Measurements from ENCODE around the gene CSTPP1.
"Not testable (repeated sequence)": the region's sequence is repeated elsewhere in the genome, so short reads cannot be mapped to it uniquely, and the experiment has no call there.

Gene CSTPP1

GRCh38 chr11:46918083-46918787 is 18.3 kb upstream of the CSTPP1 start, which contains the start of gene LRP4:
LRP4 (minus strand) TSS chr11:46918550; CDS start chr11:46918379, 171 bp downstream.
- Mint-ChIP-seq H3K4me1 (ENCODE audit: low read depth) (peaks cover 26% of the 10 kb centered on the region), H3K27ac (no peak within 1 kb of the TSS), H3K4me3 (peak within 1 kb of the TSS; percentile 73), H3K36me3 (ENCODE audit: low read depth) (no peaks in the 10 kb centered on the region), H3K9me3 (no peaks in the 10 kb centered on the region), H3K27me3 (peaks cover 59% of the 10 kb centered on the region)
- DNase-seq: peak; percentile 62

DNA sequence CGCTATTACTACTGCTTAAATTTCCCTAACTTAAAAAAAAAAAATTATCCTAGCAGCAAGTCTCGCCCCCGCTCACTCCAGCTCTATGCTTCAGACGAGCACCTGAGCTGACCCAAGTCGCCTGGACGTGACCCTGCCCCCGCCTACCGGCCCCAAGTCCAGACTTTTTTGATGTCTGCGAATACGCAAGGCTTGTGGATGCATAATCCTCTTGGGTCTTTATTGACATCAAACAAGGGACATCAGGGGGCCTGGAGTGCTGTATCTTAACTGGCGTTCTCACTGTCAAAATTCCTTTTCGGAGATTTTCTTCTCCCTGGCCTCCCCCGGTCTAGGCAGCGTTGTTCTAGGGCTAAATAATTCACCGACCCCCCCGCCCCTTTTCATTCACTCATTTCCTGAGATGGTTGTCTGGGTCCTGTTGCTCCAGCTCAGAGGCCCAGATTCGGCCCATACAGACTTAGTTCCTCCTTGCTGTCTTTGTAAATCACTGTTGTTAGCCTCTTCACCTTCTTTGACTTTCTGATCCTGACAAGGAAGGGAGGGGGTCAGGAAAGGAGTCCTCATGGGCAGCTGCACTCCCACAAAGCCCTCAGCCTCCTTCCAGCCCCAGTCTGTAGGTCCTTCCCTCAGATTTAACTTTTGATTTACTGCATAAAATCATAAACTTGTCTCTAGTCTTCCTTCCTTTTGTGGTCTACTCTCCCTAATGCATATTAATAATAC is 17.6 kb upstream of the CSTPP1 start:
- H3K27ac Mint-ChIP-seq: no peak overlapping the region
- peak overlapping the region; percentile 69 for H3K4me3 Mint-ChIP-seq
- no peak for DNase-seq
- peaks cover 52% of the 10 kb centered on the region for H3K27me3 Mint-ChIP-seq
- H3K36me3 Mint-ChIP-seq (ENCODE audit: low read depth): no peaks in the 10 kb centered on the region
- peaks cover 26% of the 10 kb centered on the region for H3K4me1 Mint-ChIP-seq (ENCODE audit: low read depth)
- no peaks in the 10 kb centered on the region for H3K9me3 Mint-ChIP-seq

DNA sequence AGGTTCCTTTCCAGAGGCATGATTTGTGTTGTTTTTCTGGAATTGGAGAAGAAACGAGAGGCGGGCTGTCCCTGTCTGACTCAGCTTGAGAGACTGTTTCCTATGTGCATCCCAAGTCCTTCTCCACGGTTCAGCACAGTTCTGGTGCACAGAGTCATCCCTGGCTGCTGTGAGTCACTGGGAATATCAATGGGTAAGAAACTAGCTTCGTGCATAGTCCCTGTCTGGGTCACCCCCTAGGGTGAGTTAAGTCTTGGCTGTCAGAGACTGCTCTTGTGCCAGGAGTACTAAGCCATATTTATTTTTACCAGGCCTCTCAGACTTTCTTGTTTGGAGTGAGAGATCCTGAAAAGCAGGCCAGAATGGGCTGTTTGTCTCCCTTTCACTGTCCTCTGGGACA is 15.8 kb upstream of the CSTPP1 start:
- Mint-ChIP-seq H3K36me3 (ENCODE audit: low read depth) (no peaks in the 10 kb centered on the region), H3K27ac (no peak overlapping the region), H3K4me1 (ENCODE audit: low read depth) (peaks cover 26% of the 10 kb centered on the region), H3K4me3 (no peak overlapping the region), H3K27me3 (peaks cover 38% of the 10 kb centered on the region), H3K9me3 (no peaks in the 10 kb centered on the region)
- DNase-seq: no peak

DNA sequence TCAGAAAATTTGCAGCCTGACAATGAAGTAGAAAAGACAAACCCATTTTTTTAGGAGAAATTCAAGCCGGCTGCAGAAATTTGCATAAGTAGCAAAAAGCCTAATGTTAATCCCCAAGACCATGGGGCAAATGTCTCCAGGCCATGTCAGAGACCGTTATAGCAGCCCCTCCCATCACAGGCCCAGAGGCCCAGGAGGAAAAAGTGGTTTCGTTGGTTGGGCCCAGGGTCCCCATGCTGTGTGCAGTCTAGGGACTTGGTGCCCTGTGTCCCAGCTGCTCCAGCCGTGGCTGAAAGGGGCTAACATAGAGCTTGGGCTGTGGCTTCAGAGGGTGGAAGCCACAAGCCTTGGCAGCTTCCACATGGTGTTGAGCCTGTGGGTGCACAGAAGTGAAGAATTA is 8.6 kb upstream of the CSTPP1 start:
- H3K4me3 Mint-ChIP-seq; H3K4me1 Mint-ChIP-seq (ENCODE audit: low read depth); H3K36me3 Mint-ChIP-seq (ENCODE audit: low read depth); DNase-seq; H3K27ac Mint-ChIP-seq; H3K9me3 Mint-ChIP-seq: not testable (repeated sequence)
- peaks cover 13% of the 10 kb centered on the region for H3K27me3 Mint-ChIP-seq

DNA sequence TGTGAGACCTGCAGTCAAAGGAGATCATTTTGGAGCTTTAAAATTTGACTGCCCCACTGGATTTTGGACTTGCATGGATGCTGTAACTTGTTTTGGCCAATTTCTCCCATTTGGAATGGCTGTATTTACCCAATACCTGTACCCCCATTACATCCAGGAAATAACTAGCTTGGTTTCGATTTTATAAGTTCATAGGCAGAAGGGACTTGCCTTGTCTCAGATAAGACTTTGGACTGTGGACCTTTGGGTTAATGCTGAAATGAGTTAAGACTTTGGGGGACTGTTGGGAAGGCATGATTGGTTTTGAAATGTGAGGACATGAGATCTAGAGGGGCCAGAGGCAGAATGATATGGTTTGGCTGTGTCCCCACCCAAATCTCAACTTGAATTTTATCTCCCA is 7.9 kb upstream of the CSTPP1 start:
- not testable (repeated sequence) for H3K27ac Mint-ChIP-seq; H3K4me3 Mint-ChIP-seq; DNase-seq; H3K9me3 Mint-ChIP-seq; H3K36me3 Mint-ChIP-seq (ENCODE audit: low read depth); H3K4me1 Mint-ChIP-seq (ENCODE audit: low read depth)
- H3K27me3 Mint-ChIP-seq: peaks cover 16% of the 10 kb centered on the region

DNA sequence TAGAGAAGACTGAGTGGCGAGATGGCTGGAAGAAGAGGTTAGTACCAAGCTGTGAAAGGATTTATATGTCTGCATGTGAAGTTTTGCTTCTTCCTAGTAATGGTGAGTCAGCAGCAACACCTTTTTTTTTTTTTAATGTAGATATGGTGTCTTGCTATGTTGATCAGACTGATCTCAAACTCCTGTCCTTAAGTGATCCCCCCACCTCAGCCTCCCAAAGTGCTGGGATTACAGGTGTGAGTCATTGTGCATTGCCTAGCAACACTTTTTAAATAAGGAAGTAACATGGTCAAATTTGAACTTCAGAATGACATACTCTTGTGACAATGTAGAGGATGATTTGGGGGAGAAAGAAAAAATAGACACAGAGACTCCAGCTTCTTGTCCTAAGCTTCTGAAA is 6.5 kb upstream of the CSTPP1 start:
- Mint-ChIP-seq H3K36me3 (ENCODE audit: low read depth) (no peaks in the 10 kb centered on the region), H3K27me3 (peaks cover 14% of the 10 kb centered on the region), H3K9me3 (no peaks in the 10 kb centered on the region), H3K4me1 (ENCODE audit: low read depth) (peaks cover 8% of the 10 kb centered on the region), H3K4me3 (no peak overlapping the region), H3K27ac (peak overlapping the region; percentile 4)
- DNase-seq: no peak

DNA sequence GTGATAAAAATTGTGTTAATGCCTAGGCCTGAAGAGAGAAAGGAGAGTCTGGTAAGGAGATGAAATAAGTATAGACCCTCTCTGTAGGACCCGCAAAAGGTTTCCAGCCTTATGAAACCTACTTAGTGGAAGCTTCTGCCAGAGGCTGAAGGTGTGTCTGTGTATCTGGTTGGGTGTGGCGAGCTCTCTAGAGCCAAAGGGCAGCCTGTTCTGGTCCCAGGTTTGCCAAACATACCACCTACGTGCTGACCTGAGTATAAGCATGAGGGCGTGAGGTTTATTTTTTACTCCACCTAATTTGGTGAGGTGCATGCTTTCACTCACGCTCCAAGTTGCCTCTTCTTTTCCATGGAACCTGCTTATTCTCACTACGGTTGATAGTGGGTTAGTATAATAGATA is 5.6 kb downstream of the CSTPP1 start:
- Mint-ChIP-seq H3K36me3 (ENCODE audit: low read depth) (peaks cover 18% of the 10 kb centered on the region), H3K4me3 (no peak overlapping the region), H3K27me3 (no peaks in the 10 kb centered on the region), H3K9me3 (no peaks in the 10 kb centered on the region), H3K27ac (no peak overlapping the region), H3K4me1 (ENCODE audit: low read depth) (peaks cover 7% of the 10 kb centered on the region)
- no peak for DNase-seq

- Mint-ChIP-seq H3K4me3 (no peak overlapping the region), H3K4me1 (ENCODE audit: low read depth) (peaks cover 7% of the 10 kb centered on the region), H3K36me3 (ENCODE audit: low read depth) (peaks cover 16% of the 10 kb centered on the region), H3K27me3 (no peaks in the 10 kb centered on the region), H3K27ac (no peak overlapping the region), H3K9me3 (no peaks in the 10 kb centered on the region)
- DNase-seq: no peak
Observed at GRCh38 chr11:46944356-46945075, 8.0 kb downstream of the CSTPP1 start.

DNA sequence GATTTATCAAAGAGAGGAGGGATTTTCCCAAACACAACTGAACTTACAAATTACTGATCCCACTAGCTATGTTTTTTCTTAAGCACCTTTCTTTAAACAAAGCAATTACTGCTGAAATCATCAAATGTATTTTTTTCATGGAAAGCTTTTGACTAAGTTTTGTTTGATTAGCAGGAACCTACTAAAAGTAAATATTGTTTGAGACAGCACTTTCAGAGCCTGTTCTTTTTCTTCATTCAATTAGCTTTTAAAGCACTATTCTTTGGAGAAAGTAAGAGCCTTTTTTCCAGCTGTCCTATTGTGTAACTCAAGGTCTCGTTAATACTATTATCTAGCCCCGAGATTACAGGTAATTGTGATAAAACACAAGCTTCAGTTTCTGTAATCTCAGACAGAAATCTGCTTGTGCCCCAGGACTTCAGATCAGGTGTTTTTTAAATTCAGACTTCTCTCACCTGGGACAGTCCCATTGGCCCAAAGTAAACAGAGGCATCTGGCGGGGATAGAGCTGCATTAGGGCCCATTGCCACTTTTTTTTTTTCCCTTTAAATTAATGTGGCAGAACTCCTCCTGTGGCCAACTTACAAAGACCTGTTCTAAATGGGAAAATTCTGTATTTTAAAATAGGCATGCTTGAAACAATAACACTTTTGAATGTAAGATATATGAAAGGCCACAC is 11.0 kb downstream of the CSTPP1 start:
- H3K36me3 Mint-ChIP-seq (ENCODE audit: low read depth): peaks cover 7% of the 10 kb centered on the region
- no peak overlapping the region for H3K4me3 Mint-ChIP-seq
- no peaks in the 10 kb centered on the region for H3K27me3 Mint-ChIP-seq
- no peak overlapping the region for H3K27ac Mint-ChIP-seq
- DNase-seq: no peak
- H3K9me3 Mint-ChIP-seq: no peaks in the 10 kb centered on the region
- H3K4me1 Mint-ChIP-seq (ENCODE audit: low read depth): peaks cover 15% of the 10 kb centered on the region

- H3K4me1 Mint-ChIP-seq (ENCODE audit: low read depth): peaks cover 20% of the 10 kb centered on the region
- no peaks in the 10 kb centered on the region for H3K9me3 Mint-ChIP-seq
- DNase-seq: no peak
- no peak overlapping the region for H3K4me3 Mint-ChIP-seq
- no peak overlapping the region for H3K27ac Mint-ChIP-seq
- H3K27me3 Mint-ChIP-seq: no peaks in the 10 kb centered on the region
- H3K36me3 Mint-ChIP-seq (ENCODE audit: low read depth): peaks cover 3% of the 10 kb centered on the region
Observed at GRCh38 chr11:46948378-46949131, 12.0 kb downstream of the CSTPP1 start.

DNA sequence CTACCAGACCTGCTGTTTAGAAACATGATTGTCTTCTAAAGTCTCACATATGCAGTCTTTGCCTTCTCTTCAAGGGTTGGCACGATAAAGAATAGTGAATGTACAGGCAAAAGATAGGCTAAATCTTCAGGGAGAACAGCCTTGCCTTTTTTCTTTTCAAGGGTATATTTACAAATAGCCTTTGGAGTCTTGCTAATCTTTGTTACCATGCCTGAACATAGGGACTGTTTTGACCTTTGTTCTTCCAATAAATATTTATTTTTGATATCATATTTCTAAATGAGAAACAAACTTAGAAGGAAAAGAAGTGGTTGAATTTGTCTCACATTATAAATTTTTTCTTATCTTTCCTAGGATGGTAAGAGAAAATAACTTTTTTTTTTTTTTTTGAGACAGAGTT is 12.7 kb downstream of the CSTPP1 start:
- H3K27ac Mint-ChIP-seq: no peak overlapping the region
- no peaks in the 10 kb centered on the region for H3K9me3 Mint-ChIP-seq
- H3K36me3 Mint-ChIP-seq (ENCODE audit: low read depth): peaks cover 2% of the 10 kb centered on the region
- H3K27me3 Mint-ChIP-seq: no peaks in the 10 kb centered on the region
- H3K4me3 Mint-ChIP-seq: no peak overlapping the region
- peaks cover 20% of the 10 kb centered on the region for H3K4me1 Mint-ChIP-seq (ENCODE audit: low read depth)
- no peak for DNase-seq

- DNase-seq: no peak
- Mint-ChIP-seq H3K27me3 (no peaks in the 10 kb centered on the region), H3K4me1 (ENCODE audit: low read depth) (peaks cover 17% of the 10 kb centered on the region), H3K4me3 (no peak overlapping the region), H3K9me3 (no peaks in the 10 kb centered on the region), H3K27ac (peak overlapping the region; percentile 33), H3K36me3 (ENCODE audit: low read depth) (peaks cover 4% of the 10 kb centered on the region)
Observed at GRCh38 chr11:46951864-46952263, 15.3 kb downstream of the CSTPP1 start.

DNA sequence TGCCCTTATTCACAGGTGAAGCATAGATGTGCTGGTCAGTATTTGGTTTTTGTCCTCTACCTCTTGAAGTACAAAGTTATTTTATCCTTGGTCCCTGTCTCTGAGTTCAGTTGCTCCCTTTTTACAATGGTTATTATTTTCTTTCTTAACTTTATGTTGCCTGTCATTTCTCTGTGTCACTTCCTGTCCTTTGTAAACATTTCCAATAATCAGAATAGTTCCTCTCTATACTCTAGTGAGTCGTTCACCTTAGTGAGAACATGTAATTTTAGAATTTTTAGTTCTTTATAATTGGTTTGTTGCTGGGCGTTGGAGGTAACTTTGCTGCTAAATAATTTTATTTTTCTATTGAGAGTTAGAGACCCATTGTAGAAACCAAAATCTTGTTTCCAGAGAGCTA is 16.0 kb downstream of the CSTPP1 start:
- no peak for DNase-seq
- H3K4me1 Mint-ChIP-seq (ENCODE audit: low read depth): peaks cover 17% of the 10 kb centered on the region
- no peaks in the 10 kb centered on the region for H3K9me3 Mint-ChIP-seq
- H3K4me3 Mint-ChIP-seq: no peak overlapping the region
- no peaks in the 10 kb centered on the region for H3K27me3 Mint-ChIP-seq
- peak overlapping the region; percentile 53 for H3K27ac Mint-ChIP-seq
- peaks cover 4% of the 10 kb centered on the region for H3K36me3 Mint-ChIP-seq (ENCODE audit: low read depth)

DNA sequence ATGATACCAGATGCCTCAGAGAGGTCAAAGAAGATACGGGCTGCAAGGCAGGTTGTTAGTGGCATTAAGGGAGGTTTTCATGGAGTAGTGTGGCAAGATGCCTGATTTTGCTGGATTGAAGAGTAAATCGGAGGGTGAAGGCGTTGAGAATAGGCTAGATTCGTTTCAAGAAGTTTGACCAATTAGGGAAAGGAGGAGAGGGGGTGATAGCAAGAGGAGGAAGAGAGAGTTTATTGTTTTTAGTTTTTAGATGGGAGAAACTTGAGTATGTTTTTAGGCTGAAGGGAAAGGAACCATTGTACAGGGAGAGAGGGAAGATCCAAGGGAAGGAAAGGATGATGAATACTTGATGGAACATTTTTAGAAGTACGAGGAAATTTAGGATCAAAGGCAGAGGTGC is 16.5 kb downstream of the CSTPP1 start:
- Mint-ChIP-seq H3K27ac (no peak overlapping the region), H3K4me1 (ENCODE audit: low read depth) (peaks cover 16% of the 10 kb centered on the region), H3K27me3 (no peaks in the 10 kb centered on the region), H3K36me3 (ENCODE audit: low read depth) (peaks cover 4% of the 10 kb centered on the region), H3K4me3 (no peak overlapping the region), H3K9me3 (no peaks in the 10 kb centered on the region)
- no peak for DNase-seq

All from activated T-cell treated with anti-CD3 and anti-CD28 coated beads, Interleukin-2, amount 50 U/mL, for 24 hours (primary cell).